OCI-LY3 (cell line): Measurements from ENCODE around the gene KRTAP11-1.

Experiments used
- EZH2phosphoT487 ChIP-seq: fragments of 200-600 bp; shearing (Covaris generic); IDR thresholded peaks from 2 replicates; pipeline ENCODE4 v1.6.1; 2018; ENCODE audit warnings: antibody characterized with exemption, mixed run types, low read depth
- TF ChIP-seq, protein P1 (sequence below): fragments of 200-600, 300-600 bp; sonication (generic); IDR thresholded peaks from 2 replicates; pipeline ENCODE4 v1.5.1; 2014; ENCODE audit warnings: antibody characterized with exemption, low read length, low read depth

DNA sequence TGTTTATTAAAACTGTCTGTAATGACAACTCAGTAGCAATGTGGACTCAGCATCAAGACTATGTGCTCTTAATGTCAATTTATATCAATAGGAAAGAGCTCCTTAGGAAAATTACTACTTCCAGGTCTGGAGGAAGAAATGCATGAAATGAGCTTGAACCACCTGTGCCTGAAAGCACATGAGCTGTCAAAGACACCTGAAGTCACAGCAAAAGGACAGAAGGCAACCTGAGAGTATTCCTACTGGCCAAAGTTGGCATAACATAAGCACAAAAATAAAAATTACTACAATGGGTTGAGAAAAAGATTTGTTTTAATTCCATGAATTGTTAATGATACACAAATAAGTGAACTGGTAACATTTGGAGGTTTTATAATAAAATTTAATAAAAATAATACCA is 38.4 kb downstream of the KRTAP11-1 start:
- TF ChIP-seq, protein P1, sequence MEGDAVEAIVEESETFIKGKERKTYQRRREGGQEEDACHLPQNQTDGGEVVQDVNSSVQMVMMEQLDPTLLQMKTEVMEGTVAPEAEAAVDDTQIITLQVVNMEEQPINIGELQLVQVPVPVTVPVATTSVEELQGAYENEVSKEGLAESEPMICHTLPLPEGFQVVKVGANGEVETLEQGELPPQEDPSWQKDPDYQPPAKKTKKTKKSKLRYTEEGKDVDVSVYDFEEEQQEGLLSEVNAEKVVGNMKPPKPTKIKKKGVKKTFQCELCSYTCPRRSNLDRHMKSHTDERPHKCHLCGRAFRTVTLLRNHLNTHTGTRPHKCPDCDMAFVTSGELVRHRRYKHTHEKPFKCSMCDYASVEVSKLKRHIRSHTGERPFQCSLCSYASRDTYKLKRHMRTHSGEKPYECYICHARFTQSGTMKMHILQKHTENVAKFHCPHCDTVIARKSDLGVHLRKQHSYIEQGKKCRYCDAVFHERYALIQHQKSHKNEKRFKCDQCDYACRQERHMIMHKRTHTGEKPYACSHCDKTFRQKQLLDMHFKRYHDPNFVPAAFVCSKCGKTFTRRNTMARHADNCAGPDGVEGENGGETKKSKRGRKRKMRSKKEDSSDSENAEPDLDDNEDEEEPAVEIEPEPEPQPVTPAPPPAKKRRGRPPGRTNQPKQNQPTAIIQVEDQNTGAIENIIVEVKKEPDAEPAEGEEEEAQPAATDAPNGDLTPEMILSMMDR: no peak
- no peak for TF ChIP-seq EZH2phosphoT487
